ENCODE results near the gene CASP1.

DNA sequence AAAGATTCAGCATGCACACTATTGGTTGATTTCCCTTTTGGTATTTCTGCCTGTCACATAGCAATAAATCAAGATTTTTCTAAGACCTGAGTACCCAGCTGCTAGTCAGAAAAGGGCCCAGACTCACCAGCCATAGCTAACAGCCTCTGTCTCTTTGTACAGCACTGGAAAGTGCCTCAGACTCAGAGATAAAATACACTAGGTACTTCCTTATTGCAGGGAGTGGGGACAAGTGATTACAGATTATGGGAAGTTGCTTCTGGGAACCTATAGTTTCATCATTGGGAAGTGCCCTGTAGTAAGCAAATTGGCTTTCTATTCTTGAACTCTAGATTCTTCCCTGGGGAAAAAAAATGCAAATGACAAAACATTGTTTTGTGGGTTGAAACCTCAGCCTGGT lies 11.9 kb downstream of the CASP1 start, which contains the start of gene CASP5:
- TF ChIP-seq, protein P1, sequence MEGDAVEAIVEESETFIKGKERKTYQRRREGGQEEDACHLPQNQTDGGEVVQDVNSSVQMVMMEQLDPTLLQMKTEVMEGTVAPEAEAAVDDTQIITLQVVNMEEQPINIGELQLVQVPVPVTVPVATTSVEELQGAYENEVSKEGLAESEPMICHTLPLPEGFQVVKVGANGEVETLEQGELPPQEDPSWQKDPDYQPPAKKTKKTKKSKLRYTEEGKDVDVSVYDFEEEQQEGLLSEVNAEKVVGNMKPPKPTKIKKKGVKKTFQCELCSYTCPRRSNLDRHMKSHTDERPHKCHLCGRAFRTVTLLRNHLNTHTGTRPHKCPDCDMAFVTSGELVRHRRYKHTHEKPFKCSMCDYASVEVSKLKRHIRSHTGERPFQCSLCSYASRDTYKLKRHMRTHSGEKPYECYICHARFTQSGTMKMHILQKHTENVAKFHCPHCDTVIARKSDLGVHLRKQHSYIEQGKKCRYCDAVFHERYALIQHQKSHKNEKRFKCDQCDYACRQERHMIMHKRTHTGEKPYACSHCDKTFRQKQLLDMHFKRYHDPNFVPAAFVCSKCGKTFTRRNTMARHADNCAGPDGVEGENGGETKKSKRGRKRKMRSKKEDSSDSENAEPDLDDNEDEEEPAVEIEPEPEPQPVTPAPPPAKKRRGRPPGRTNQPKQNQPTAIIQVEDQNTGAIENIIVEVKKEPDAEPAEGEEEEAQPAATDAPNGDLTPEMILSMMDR (IDR thresholded peaks at IDR 0.05), result no peak
- TF ChIP-seq ZFX (IDR thresholded peaks at IDR 0.05; ENCODE audit: borderline replicate concordance), result no peak
